ENCODE results near the gene RPL35.

GRCh38 chr9:124809211-124809610, 52.5 kb downstream of the RPL35 start:
- TF ChIP-seq CTCF (IDR thresholded peaks at IDR 0.05) = no peak
- no peak for TF ChIP-seq POLR2A (IDR thresholded peaks at IDR 0.05)

All from testis (tissue), 2 donors.